HCT116 (cell line): Measurements from ENCODE around the gene PLP2. TPM values are rescaled to one million over a fixed set of nuclear protein-coding genes. Genes with fewer than 3 reads are reported as not detected.

ENCODE experiments used
- ATAC-seq: fragments of 200-7000 bp; cut with Tn5 transposase; 2 replicates; pipeline ENCODE4 v1.9.1; 2020; ENCODE audit warnings: mild to moderate bottlenecking, moderate library complexity
- BruUV-seq: library from RNA; stranded (reverse); fragments of 400-500 nt; replicated peaks from 2 replicates; lab custom pipeline; 2021; lab: Mats Ljungman, UMichigan
- CTCF ChIA-PET: fragments of 300-600 bp; sonication (Branson Sonifier 250); formaldehyde crosslinking; loops from one replicate; lab custom pipeline; 2021; ENCODE audit warnings: antibody characterized with exemption; lab: Charles Lee
- POLR2A ChIA-PET: fragments of 300-600, 350-600 bp; sonication (Branson Sonifier 250); formaldehyde crosslinking; loops from one replicate; lab custom pipeline; 2021; ENCODE audit warnings: antibody characterized with exemption; lab: Charles Lee
- RAD21 ChIA-PET, 2 experiments: fragments of 300-600 bp; sonication (Branson Sonifier 250); formaldehyde crosslinking; loops; one replicate each; lab custom pipeline; 2023; ENCODE audit warnings: low total read pairs in 2 of 2; ENCODE audit not compliant: uncharacterized antibody in 2 of 2, unreplicated experiment in 2 of 2, low non-redundant PET in 1 of 2; lab: Charles Lee
- DNase-seq: peaks from one replicate; pipeline ENCODE4 v3.0.0-alpha.2; 2010; ENCODE audit warnings: low read depth, low spot score
- H2AFZ ChIP-seq: fragments of 200-600 bp; shearing (Covaris generic), sonication (generic); 2 replicates; pipeline ENCODE4 v1.6.1; 2017; ENCODE audit warnings: low read depth, mixed run types, mixed read lengths, antibody characterized with exemption, low read length; ENCODE audit not compliant: poor library complexity, severe bottlenecking
- H3K27ac ChIP-seq: 2 replicates; pipeline ENCODE4 v1.5.1; 2012; ENCODE audit warnings: low read depth, low read length
- H3K27me3 ChIP-seq: fragments of 200-600 bp; sonication (generic); 2 replicates; pipeline ENCODE4 v1.6.1; 2016; ENCODE audit warnings: mixed run types, low read length, mixed read lengths; ENCODE audit not compliant: insufficient read depth
- H3K36me3 ChIP-seq, 2 experiments: fragments of 200-500 bp in 1 of 2; fragments of 200-600 bp in 1 of 2; sonication (Bioruptor generic) in 1 of 2; sonication (generic) in 1 of 2; 2 replicates each; pipeline versions ENCODE4 v1.5.1 to v1.6.1; 2014 to 2016; ENCODE audit warnings: low read length in 2 of 2, inconsistent platforms in 1 of 2, mixed read lengths in 1 of 2, mixed run types in 1 of 2; ENCODE audit not compliant: insufficient read depth in 2 of 2, control insufficient read depth in 1 of 2
- H3K4me1 ChIP-seq, 2 experiments: fragments of 200-600 bp in 1 of 2; sonication (generic) in 1 of 2; 2 replicates each; pipeline versions ENCODE4 v1.5.1 to v1.6.1; 2012 to 2017; ENCODE audit warnings: low read length in 2 of 2, inconsistent platforms in 1 of 2, mild to moderate bottlenecking in 1 of 2, mixed read lengths in 1 of 2, mixed run types in 1 of 2, moderate library complexity in 1 of 2; ENCODE audit not compliant: insufficient read depth in 2 of 2, control insufficient read depth in 1 of 2
- H3K4me2 ChIP-seq: fragments of 200-600 bp; sonication (generic); 2 replicates; pipeline ENCODE4 v1.6.1; 2017; ENCODE audit warnings: mixed run types, low read length, mixed read lengths
- H3K4me3 ChIP-seq, 2 experiments: fragments of 200-600 bp in 1 of 2; sonication (generic) in 1 of 2; replicated peaks in 1 of 2; 2 replicates each; pipeline ENCODE4 v1.5.1; 2011 to 2016; ENCODE audit warnings: low read length in 2 of 2, control low read depth in 1 of 2, low read depth in 1 of 2, mild to moderate bottlenecking in 1 of 2, mixed read lengths in 1 of 2, mixed run types in 1 of 2
- H3K79me2 ChIP-seq: fragments of 200-600 bp; sonication (generic); 2 replicates; pipeline ENCODE4 v1.6.1; 2017; ENCODE audit warnings: mild to moderate bottlenecking, mixed run types, low read length, moderate library complexity, mixed read lengths; ENCODE audit not compliant: insufficient read depth
- H3K9ac ChIP-seq: fragments of 200-600 bp; sonication (generic); 2 replicates; pipeline ENCODE4 v1.6.1; 2016; ENCODE audit warnings: low read length, mixed read lengths
- H3K9me2 ChIP-seq: fragments of 200-600 bp; sonication (generic), shearing (Covaris generic); 2 replicates; pipeline ENCODE4 v1.6.1; 2017; ENCODE audit warnings: mixed run types, mild to moderate bottlenecking, moderate library complexity; ENCODE audit not compliant: insufficient read depth
- H3K9me3 ChIP-seq, 2 experiments: fragments of 200-500 bp in 1 of 2; fragments of 200-600 bp in 1 of 2; sonication (Bioruptor generic) in 1 of 2; sonication (generic) in 1 of 2; 2 replicates each; pipeline ENCODE4 v1.6.1; 2014 to 2017; ENCODE audit warnings: low read length in 2 of 2, mixed read lengths in 2 of 2, inconsistent platforms in 1 of 2, low read depth in 1 of 2, mild to moderate bottlenecking in 1 of 2, mixed run types in 1 of 2, moderate library complexity in 1 of 2; ENCODE audit not compliant: control insufficient read depth in 1 of 2, insufficient read depth in 1 of 2
- H4K20me1 ChIP-seq: fragments of 200-600 bp; sonication (generic), shearing (Covaris generic); 2 replicates; pipeline ENCODE4 v1.6.1; 2017; ENCODE audit warnings: mixed run types, mild to moderate bottlenecking, moderate library complexity; ENCODE audit not compliant: insufficient read depth
- ATF3 ChIP-seq: IDR thresholded peaks from 2 replicates; pipeline ENCODE4 v1.6.1; 2012
- CBX3 ChIP-seq: IDR thresholded peaks from 2 replicates; pipeline ENCODE4 v1.6.1; 2012; ENCODE audit warnings: low read depth
- CEBPB ChIP-seq: IDR thresholded peaks from 2 replicates; pipeline ENCODE4 v1.6.1; 2012; ENCODE audit warnings: low read depth
- ELF1 ChIP-seq: IDR thresholded peaks from 2 replicates; pipeline ENCODE4 v1.6.1; 2012; ENCODE audit warnings: low read depth, borderline replicate concordance
- EZH2 ChIP-seq: fragments of 200-600 bp; sonication (generic); IDR thresholded peaks from 2 replicates; pipeline ENCODE4 v1.6.1; 2017; ENCODE audit warnings: antibody characterized with exemption, mixed run types
- FOSL1 ChIP-seq: IDR thresholded peaks from 2 replicates; pipeline ENCODE4 v1.6.1; 2012; ENCODE audit warnings: low read depth
- POLR2AphosphoS5 ChIP-seq: IDR thresholded peaks from 2 replicates; pipeline ENCODE4 v1.6.1; 2011; ENCODE audit warnings: mild to moderate bottlenecking, low read depth, low read length, moderate library complexity
- RAD21 ChIP-seq: IDR thresholded peaks from 2 replicates; pipeline ENCODE4 v1.6.1; 2012; ENCODE audit warnings: low read depth, mild to moderate bottlenecking
- SIN3A ChIP-seq: IDR thresholded peaks from 2 replicates; pipeline ENCODE4 v1.6.1; 2012; ENCODE audit warnings: low read depth
- SP1 ChIP-seq: IDR thresholded peaks from 2 replicates; pipeline ENCODE4 v1.6.1; 2012; ENCODE audit warnings: low read depth
- SRF ChIP-seq: IDR thresholded peaks from 2 replicates; pipeline ENCODE4 v1.6.1; 2012; ENCODE audit warnings: low read depth
- ZBTB33 ChIP-seq: IDR thresholded peaks from 2 replicates; pipeline ENCODE4 v1.6.1; 2011; ENCODE audit warnings: mild to moderate bottlenecking, low read length, moderate library complexity; ENCODE audit not compliant: insufficient replicate concordance; ENCODE audit errors: extremely low read depth
- ZFX ChIP-seq: fragments of 450-650 bp; IDR thresholded peaks from 2 replicates; pipeline ENCODE4 v1.6.1; 2017
- intact Hi-C: fragments of 100-400 bp; cut with micrococcal nuclease; formaldehyde crosslinking; loops from 2 replicates; pipeline ENCODE4 v1.10.0; 2022
- total RNA-seq: library from RNA; stranded (reverse); gene quantifications from one replicate; pipeline ENCODE4 v1.2.1, GENCODE V29; 2021; ENCODE audit not compliant: unreplicated experiment
- TF ChIP-seq, protein P1 (sequence below), 3 experiments: fragments of 200-600 bp in 1 of 3; sonication (generic) in 1 of 3; IDR thresholded peaks in 2 of 3; conservative IDR thresholded peaks in 1 of 3; 2 replicates each; pipeline ENCODE4 v1.5.1; 2012 to 2017; ENCODE audit warnings: low read depth in 2 of 3, low read length in 2 of 3, antibody characterized with exemption in 1 of 3, borderline replicate concordance in 1 of 3, control low read depth in 1 of 3, mild to moderate bottlenecking in 1 of 3, mixed read lengths in 1 of 3, mixed run types in 1 of 3, moderate library complexity in 1 of 3; ENCODE audit not compliant: insufficient read depth in 1 of 3
- TF ChIP-seq, protein P2 (sequence below): IDR thresholded peaks from 2 replicates; pipeline ENCODE4 v1.6.1; 2012; ENCODE audit warnings: low read depth
- TF ChIP-seq, protein P3 (sequence below): IDR thresholded peaks from 2 replicates; pipeline ENCODE4 v1.6.1; 2012

Gene PLP2
- total RNA-seq, 1 experiment from 2014 or later, result 207 TPM

GRCh38 chrX:49188468-49189076, 16.9 kb downstream of the PLP2 start:
- peak overlapping the region; percentile 25; the same call in 1 of the 2 replicates for H3K4me2 ChIP-seq
- POLR2A ChIA-PET, result no interaction called here
- peaks cover 18 to 42% of the 10 kb centered on the region in 2 experiments for H3K4me1 ChIP-seq
- H3K9me2 ChIP-seq, result no peaks in the 10 kb centered on the region
- peaks cover 20% of the 10 kb centered on the region for H3K79me2 ChIP-seq
- ATAC-seq, result no peak
- no peak overlapping the region for H3K4me3 ChIP-seq
- no peak overlapping the region for H3K9ac ChIP-seq
- H3K9me3 ChIP-seq, result no peaks in the 10 kb centered on the region
- no peaks in the 10 kb centered on the region; a peak in 1 of 4 replicates for H3K36me3 ChIP-seq
- no TSS peak for BruUV-seq
- TF ChIP-seq CEBPB (no peak), POLR2AphosphoS5 (no peak), CBX3 (no peak), ELF1 (no peak), EZH2 (no peak), SRF (no peak), RAD21 (no peak), ZFX (no peak), ATF3 (no peak), ZBTB33 (no peak), SIN3A (no peak), SP1 (no peak), FOSL1 (no peak)
- TF ChIP-seq, protein P1, sequence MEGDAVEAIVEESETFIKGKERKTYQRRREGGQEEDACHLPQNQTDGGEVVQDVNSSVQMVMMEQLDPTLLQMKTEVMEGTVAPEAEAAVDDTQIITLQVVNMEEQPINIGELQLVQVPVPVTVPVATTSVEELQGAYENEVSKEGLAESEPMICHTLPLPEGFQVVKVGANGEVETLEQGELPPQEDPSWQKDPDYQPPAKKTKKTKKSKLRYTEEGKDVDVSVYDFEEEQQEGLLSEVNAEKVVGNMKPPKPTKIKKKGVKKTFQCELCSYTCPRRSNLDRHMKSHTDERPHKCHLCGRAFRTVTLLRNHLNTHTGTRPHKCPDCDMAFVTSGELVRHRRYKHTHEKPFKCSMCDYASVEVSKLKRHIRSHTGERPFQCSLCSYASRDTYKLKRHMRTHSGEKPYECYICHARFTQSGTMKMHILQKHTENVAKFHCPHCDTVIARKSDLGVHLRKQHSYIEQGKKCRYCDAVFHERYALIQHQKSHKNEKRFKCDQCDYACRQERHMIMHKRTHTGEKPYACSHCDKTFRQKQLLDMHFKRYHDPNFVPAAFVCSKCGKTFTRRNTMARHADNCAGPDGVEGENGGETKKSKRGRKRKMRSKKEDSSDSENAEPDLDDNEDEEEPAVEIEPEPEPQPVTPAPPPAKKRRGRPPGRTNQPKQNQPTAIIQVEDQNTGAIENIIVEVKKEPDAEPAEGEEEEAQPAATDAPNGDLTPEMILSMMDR (IDR thresholded peaks at IDR 0.05 in 2 of 3, conservative IDR thresholded peaks at IDR 0.05 in 1 of 3; ENCODE audit: borderline replicate concordance in 1 of 3, insufficient read depth in 1 of 3, low read depth in 2 of 3, low read length in 2 of 3), result no peak
- TF ChIP-seq, protein P2, sequence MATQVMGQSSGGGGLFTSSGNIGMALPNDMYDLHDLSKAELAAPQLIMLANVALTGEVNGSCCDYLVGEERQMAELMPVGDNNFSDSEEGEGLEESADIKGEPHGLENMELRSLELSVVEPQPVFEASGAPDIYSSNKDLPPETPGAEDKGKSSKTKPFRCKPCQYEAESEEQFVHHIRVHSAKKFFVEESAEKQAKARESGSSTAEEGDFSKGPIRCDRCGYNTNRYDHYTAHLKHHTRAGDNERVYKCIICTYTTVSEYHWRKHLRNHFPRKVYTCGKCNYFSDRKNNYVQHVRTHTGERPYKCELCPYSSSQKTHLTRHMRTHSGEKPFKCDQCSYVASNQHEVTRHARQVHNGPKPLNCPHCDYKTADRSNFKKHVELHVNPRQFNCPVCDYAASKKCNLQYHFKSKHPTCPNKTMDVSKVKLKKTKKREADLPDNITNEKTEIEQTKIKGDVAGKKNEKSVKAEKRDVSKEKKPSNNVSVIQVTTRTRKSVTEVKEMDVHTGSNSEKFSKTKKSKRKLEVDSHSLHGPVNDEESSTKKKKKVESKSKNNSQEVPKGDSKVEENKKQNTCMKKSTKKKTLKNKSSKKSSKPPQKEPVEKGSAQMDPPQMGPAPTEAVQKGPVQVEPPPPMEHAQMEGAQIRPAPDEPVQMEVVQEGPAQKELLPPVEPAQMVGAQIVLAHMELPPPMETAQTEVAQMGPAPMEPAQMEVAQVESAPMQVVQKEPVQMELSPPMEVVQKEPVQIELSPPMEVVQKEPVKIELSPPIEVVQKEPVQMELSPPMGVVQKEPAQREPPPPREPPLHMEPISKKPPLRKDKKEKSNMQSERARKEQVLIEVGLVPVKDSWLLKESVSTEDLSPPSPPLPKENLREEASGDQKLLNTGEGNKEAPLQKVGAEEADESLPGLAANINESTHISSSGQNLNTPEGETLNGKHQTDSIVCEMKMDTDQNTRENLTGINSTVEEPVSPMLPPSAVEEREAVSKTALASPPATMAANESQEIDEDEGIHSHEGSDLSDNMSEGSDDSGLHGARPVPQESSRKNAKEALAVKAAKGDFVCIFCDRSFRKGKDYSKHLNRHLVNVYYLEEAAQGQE, result no peak
- TF ChIP-seq, protein P3, sequence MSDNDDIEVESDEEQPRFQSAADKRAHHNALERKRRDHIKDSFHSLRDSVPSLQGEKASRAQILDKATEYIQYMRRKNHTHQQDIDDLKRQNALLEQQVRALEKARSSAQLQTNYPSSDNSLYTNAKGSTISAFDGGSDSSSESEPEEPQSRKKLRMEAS, result no peak
- H4K20me1 ChIP-seq, result no peaks in the 10 kb centered on the region
- intact Hi-C loops, result no loop called here
- CTCF ChIA-PET, result no interaction called here
- no peaks in the 10 kb centered on the region for H3K27me3 ChIP-seq
- RAD21 ChIA-PET, result no interaction called here
- H2AFZ ChIP-seq, result no peak overlapping the region
- H3K27ac ChIP-seq, result peak overlapping the region; percentile 64
- DNase-seq, result no peak
